ENCODE measurements around the gene PRKD2.

Gene PRKD2

GRCh38 chr19:46660008-46660517 is 56.9 kb downstream of the PRKD2 start:
- no peak for DNase-seq

- DNase-seq = no peak
Measured at GRCh38 chr19:46659151-46660007, 57.5 kb downstream of the PRKD2 start.

- DNase-seq = no peak
Measured at GRCh38 chr19:46656541-46656940, 60.4 kb downstream of the PRKD2 start.

- no peak for DNase-seq
Measured at GRCh38 chr19:46654621-46655152, 62.2 kb downstream of the PRKD2 start.

- DNase-seq = no peak
Measured at GRCh38 chr19:46650445-46650844, 66.5 kb downstream of the PRKD2 start.

- DNase-seq = no peak
Measured at GRCh38 chr19:46648961-46649960, 67.7 kb downstream of the PRKD2 start.

DNA sequence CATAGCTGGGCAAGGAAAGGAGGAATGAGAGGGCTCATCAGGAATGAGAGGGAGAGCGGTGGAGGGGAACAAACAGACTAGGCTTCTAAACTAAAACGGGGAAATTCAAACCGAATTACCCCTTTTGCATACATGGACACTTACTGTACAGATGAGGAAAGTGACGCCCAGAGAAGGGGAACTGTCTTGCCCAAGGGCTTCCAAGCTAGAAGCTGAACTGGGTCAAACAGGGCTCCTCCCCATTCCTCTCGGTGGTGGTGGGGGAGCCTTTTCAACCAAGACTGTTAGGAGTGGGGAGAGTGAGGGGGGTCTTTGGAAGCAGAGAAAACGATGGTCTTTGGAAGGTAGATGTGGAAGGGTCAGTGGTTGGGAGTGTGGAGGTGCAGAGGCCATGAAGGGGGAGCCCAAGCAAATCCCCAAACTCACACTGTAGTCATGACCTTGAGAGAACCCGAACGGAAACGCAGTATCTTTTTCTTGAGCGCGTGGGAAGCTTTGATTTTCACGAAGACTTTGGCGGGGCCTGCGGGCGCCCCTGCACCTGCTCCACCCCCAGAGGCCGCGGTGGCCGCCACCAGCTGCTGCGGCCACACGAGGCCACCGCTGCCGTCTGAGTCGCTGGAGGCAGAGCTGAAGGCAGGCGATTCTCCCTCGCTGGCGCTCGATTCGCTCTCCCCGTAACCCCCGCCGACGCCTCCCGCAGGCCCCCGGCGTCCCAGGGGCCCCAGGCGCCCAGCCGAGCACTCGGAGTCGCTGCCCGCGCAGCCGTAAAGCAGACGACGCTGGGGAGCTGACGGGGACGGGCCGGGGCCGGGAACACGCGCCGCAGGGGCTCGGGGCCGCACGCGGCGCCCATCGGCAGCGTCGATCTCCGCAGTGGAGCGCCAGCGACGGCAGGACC is 68.6 kb downstream of the PRKD2 start:
- DNase-seq = no peak

DNA sequence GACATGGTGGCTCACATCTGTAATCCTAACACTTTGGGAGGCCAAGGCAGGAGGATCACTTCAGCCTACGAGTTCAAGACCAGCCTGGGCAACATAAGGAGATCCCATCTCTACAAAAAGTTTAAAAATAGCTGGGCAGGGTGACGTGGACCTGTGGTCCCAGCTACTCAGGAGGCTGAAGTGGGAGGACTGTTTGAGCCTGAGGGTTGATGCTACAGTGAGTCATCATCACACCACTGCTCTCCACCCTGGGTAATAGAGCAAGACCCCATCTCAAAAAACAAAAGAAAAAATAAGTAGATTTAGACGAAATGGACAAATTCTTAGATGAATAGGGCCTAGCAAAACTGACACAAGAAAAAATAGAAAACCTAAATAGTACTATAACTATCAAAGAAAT is 70.5 kb downstream of the PRKD2 start:
- no peak for DNase-seq

DNA sequence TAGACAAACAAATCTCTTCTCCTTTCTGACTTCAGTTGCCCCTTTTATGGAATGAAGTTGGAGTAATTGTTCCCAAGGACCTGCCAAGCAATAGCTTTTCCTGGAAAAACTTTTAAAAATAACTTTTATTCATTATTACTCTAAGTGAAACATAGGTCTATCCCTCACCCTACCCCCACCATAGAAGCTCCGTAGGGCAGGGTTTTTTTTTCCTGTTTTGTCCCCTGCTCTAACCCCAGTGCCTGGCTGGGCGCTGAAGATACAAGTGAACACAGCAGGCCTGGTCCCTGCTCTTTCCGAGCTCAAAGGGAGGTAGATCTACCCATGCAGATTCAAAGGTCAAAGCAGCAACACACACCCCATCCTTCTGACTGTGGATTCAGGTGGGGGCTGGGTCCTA is 72.2 kb downstream of the PRKD2 start:
- no peak for DNase-seq

DNA sequence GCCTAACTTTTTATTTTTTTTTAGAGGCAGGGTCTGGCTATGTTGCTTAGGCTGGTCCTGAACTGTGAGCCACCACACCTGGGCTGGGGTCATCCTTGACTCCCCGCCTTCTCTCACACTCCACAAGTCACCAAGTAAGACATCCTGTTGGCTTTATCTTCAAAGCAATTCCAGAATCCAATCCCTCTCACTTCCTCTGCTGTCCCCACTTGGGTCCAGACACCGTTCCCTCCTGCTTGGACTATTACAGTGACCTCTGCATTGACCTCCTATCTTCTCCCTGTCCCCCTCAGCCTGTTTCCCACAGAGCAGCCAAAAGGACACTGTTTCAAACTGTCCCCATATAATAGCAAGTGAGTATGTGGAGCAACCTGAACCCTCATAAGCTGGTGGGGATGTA is 76.3 kb downstream of the PRKD2 start:
- no peak for DNase-seq

DNA sequence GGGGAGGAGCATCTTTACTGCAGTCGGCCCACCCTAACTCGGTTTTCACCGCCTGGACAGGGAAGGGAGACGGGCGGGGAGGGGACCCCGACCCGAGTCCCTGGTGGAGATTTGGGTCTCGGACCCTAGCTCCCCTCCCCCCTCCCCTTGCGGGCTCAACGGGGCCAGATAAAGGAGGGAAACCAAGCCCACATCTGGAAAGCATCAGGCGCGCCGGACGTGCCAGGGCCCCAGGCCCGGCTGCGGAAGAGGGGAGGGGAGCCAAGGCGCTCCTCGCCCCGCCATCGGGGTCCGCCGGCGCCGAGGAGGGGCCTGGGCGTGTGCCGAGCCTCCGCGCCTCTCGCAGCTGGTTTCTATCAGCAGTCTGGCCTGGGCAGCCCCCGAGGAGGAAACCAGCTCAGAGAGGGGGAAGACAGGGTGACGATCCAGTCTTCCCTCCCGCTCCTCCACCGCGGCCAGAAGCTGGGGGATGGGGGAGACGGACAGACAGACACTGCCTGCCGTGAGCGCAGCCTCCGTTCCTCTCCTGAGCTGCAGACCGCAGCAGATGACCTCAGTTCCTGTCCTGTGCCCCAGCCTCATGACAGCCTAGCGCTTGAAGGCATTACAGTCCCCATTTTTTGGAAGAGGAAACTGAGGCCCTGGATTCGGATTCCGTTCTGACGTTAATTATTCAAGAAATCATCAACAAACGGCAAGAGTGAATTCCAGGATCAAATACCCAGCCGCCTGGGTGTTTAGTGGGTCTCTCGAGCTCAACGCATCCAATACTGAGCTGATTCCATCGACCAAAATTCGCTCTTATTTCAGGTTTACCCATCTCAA is 77.3 kb downstream of the PRKD2 start:
- no peak for DNase-seq

DNA sequence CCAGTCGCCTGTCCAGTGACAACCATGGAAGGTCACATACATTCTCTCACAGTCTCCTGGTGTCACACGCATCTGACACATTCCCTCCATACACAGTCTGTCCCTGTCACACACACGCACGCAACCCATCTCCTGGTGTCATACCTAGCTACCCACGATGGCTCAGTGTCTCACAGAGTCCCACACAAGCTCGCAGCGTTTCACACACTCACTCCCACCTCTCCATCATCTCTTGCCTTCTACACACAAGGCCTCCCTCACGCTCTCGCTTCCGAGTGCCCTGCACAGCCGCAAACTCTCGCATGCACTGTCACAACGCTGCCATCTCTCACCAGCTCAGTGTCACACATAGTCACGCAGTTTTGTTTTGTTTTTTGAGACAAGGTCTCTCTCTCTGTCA is 79.7 kb downstream of the PRKD2 start:
- DNase-seq = no peak

DNA sequence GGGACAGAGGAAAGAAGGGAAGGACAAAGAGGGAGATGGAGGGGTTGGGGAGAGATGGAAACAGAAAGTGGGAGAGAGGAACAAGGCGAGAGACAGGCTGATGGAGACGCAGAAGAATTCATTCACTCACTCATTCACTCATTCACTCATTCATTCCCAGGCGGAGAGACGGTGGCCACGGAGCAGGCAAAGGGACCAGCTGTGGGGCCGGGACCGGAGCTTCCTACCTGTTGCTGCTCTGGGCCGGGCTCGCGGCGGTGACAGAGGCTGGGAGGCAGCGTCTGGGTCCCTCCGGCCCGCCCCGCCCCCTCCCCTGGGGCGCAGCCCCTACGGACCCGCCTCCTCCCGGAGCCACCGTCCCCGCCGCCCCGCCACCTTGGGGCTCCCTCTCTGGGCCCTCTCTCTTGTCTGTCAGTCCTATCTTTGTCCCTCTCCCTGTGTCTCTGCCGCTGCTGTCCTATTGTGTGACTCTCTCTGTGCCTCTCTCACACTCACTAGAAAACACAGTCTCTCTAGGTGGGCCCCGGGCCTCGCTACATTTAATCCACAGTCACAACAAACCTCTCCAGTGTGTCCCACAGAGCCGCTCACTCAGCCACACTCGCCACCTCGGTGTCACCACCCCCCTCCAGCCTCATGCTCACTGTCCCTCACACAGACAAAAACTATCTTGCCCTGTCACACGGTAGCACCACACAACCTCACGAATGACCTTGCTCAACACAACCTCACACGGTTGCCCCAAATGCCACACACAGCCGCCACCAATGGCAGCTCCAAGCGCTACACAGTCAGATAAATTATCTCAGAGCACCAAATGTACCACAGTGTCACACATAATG is 80.8 kb downstream of the PRKD2 start, which contains the start of gene GNG8:
TSS of gene GNG8 (minus strand) at position 283 of the 842 bp plus-strand sequence. CDS start 1,520 bp downstream, outside the sequence.
- DNase-seq = peak; percentile 23

DNA sequence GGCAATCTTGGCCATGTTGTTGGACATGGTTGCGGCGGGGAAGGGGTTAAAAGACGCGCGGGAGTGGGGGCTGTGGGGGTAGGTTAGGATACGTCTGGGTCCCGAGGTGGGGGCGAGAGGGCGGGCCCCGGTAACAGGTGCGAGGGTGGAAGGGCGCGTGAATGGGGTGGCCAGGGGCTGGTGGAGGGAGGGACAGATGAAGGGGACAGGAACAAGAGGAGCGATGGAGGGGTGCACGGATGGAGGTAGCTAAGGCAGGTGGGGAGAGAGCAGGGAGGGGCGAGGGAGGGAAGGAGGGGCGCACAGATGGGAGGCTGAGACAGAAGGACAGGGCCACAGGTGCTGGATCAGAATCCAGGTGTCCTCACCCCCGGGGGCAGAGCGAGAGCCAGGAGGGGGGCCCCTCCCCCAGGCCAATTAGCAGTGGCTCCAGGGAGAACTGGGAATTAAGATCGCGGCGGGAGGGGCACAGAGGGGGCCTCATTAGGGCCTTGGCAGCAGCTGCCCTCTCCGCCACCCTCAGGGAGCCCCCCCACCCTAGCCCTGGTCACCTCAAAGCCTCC is 82.2 kb downstream of the PRKD2 start:
- peak; percentile 55 for DNase-seq

DNA sequence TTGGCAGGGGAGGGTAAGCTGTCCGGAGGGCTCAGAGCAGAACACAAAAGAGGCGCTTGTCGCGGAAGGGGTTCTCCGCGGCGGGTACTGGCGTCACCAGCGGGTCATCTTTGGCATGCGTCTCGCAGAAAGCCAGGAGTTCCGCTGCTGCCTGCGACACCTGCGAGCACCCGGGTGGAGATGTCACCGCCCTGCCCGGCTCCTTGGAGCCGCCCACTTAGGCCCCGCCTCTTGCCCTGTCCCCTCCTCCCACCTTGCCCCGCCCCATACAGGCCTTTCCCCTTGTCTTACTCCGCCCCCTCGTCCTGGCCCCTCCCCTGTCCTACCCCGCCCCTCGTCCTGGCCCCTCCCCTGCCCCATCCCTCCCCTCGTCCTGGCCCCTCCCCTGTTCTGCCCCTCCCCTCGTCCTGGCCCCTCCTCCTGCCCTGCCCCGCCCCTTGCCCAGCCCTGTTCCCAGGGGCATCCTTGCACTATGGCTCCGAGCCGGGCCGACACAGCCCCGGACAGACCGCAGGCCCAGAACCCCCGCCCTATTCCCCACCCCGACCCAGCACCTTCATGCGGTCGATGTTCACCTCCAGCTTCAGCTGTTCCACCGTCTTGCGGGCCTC is 82.8 kb downstream of the PRKD2 start:
- DNase-seq = peak; percentile 61

DNA sequence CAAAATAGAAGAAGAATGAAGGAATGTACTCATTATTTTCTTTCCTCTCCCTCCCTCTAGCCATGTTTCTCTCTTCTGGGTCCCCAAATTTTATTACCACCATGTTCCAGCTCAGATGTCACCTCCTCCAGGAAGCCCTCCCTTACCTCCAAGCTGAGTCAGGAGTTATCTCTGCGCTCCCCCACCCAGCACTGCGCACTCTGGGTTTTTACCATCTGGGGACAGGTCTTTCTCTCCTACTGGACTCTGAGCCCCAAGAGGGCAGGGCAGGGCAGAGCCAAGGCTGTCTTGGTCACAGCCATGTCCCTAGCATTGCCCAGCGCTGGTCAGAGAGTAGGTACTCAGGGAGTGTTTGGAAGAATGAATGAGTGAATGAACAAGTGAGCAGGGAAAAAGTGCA is 83.8 kb downstream of the PRKD2 start:
- DNase-seq = no peak

- no peak for DNase-seq
Measured at GRCh38 chr19:46631481-46631880, 85.4 kb downstream of the PRKD2 start.

DNA sequence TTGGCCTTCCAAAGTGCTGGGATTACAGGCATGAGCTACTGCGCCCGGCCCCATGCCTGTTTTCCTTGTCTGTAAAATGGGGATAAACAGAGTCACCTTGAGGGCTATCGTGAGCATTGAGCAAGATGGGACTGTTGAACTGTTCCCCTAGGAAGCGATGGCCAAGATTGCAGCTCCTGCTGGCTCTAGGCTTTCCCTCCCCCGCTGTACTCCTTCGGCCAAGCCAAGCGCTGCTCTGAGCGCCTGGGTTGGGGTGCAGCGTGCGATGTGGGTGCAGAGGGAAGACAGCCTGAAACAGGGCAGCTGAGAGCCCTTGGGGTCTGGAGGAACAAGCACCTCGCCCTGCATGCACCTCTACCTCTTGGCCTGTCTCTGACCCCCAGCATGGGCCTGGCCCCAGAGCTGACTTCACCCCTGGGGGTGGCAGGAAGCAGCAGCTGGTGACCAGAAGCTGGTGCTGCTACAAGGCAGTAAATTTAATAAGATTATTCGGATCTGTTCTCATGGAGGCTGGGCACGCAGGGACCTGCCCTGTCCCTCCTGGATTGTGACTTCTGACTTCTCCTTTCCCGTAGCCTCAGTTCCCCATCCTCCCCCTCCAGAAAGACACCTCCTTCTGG is 86.2 kb downstream of the PRKD2 start:
- no peak for DNase-seq

DNA sequence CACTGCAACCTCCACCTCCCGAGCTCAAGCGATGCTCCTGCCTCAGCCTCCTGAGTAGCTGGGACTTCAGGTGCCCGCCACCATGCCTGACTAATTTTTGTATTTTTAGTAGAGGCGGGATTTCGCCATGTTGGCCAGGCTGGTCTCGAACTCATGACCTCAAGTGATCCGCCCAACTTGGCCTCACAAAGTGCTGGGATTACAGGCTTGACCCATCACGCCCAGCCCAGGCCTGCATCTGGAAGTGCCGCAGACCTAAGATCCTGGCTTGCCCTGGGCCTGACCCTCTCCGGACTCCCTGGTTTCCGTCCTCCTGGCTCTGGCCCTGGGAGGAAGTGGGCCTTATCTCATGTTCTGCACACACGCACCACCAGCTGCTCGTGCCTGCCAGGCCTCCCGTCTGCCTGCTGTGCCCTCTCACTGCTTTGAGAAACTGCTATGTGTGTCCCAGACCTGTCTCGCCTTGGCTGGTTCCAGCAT is 87.3 kb downstream of the PRKD2 start:
- DNase-seq = no peak
